HepG2 (cell line): ENCODE results near the gene SCAI. TPM values are rescaled to one million over a fixed set of nuclear protein-coding genes. Genes with fewer than 3 reads are reported as not detected.
A peak's percentile ranks its signal among the peaks of the same experiment; 100 is the strongest.

Experiments used
- BHLHE40 ChIP-seq: IDR thresholded peaks from 2 replicates; pipeline ENCODE4 v1.6.1; 2011; ENCODE audit warnings: low read length, improper control_type of control experiment
- CCAR2 ChIP-seq: fragments of 200-400 bp; formaldehyde crosslinking; optimal IDR thresholded peaks from 2 replicates; pipeline ENCODE3; 2018; ENCODE audit warnings: low read depth, mild to moderate bottlenecking, low read length, moderate library complexity
- CREB3 ChIP-seq: sonication (generic); formaldehyde crosslinking; IDR thresholded peaks from 2 replicates; pipeline ENCODE4 v1.5.0; 2020; ENCODE audit warnings: missing genetic modification reagents
- EED ChIP-seq: sonication (generic); formaldehyde crosslinking; IDR thresholded peaks from 2 replicates; pipeline ENCODE4 v1.5.0; 2020; ENCODE audit warnings: mild to moderate bottlenecking, missing genetic modification reagents
- GABPA ChIP-seq, 2 experiments: IDR thresholded peaks; 2 replicates each; pipeline ENCODE4 v1.6.1; 2011 to 2016; ENCODE audit warnings: low read depth in 2 of 2, low read length in 1 of 2, missing biosample characterization in 1 of 2, missing genetic modification characterization in 1 of 2
- MYC ChIP-seq: sonication (generic); formaldehyde crosslinking; IDR thresholded peaks from 2 replicates; pipeline ENCODE4 v1.9.0; 2021; ENCODE audit warnings: missing genetic modification reagents, borderline replicate concordance
- NFIC ChIP-seq: IDR thresholded peaks from 2 replicates; pipeline ENCODE4 v1.6.1; 2012; ENCODE audit warnings: mild to moderate bottlenecking, low read length, inconsistent platforms
- RBM22 ChIP-seq: fragments of 200-400 bp; formaldehyde crosslinking; optimal IDR thresholded peaks from 2 replicates; pipeline ENCODE3; 2017; ENCODE audit warnings: mild to moderate bottlenecking, low read length, moderate library complexity
- RORA ChIP-seq: sonication (generic); formaldehyde crosslinking; IDR thresholded peaks from 2 replicates; pipeline ENCODE4 v1.5.0; 2020; ENCODE audit warnings: mild to moderate bottlenecking, missing genetic modification reagents, moderate library complexity
- SP2 ChIP-seq: sonication (generic); formaldehyde crosslinking; IDR thresholded peaks from 2 replicates; pipeline ENCODE4 v1.5.1; 2020; ENCODE audit warnings: mild to moderate bottlenecking, missing genetic modification reagents
- THRA ChIP-seq: sonication (generic); formaldehyde crosslinking; IDR thresholded peaks from 2 replicates; pipeline ENCODE4 v1.4.0; 2020; ENCODE audit warnings: missing genetic modification reagents, borderline replicate concordance
- U2AF2 ChIP-seq: fragments of 200-400 bp; formaldehyde crosslinking; IDR thresholded peaks from 2 replicates; pipeline ENCODE4 v1.6.1; 2017; ENCODE audit warnings: low read depth, mild to moderate bottlenecking, low read length
- ZNF136 ChIP-seq: sonication (generic); formaldehyde crosslinking; IDR thresholded peaks from 2 replicates; pipeline ENCODE4 v1.8.1; 2022; ENCODE audit warnings: low read depth, mild to moderate bottlenecking, moderate library complexity, missing genetic modification reagents
- ZNF703 ChIP-seq: sonication (generic); formaldehyde crosslinking; IDR thresholded peaks from 2 replicates; pipeline ENCODE4 v1.5.1; 2020; ENCODE audit warnings: missing genetic modification reagents, mild to moderate bottlenecking, moderate library complexity, borderline replicate concordance
- ZNF710 ChIP-seq: sonication (generic); formaldehyde crosslinking; IDR thresholded peaks from 2 replicates; pipeline ENCODE4 v1.5.0; 2020; ENCODE audit warnings: mild to moderate bottlenecking, missing genetic modification reagents, borderline replicate concordance
- ZNF878 ChIP-seq: sonication (generic); formaldehyde crosslinking; IDR thresholded peaks from 2 replicates; pipeline ENCODE4 v1.8.1; 2023; ENCODE audit warnings: mild to moderate bottlenecking, missing genetic modification reagents, moderate library complexity
- polyA plus RNA-seq, 8 experiments: library from polyadenylated mRNA; depleted of rRNA in 3 of 8; stranded (reverse) in 7 of 8; unstranded in 1 of 8; fragments of >200 nt; fragmentation: Illumina TruSeq in 4 of 8; extraction: Trizol in 4 of 8; gene quantifications; 2 replicates each; pipeline versions ENCODE4 v1.2.1 to v1.2.3, GENCODE V29; 2011 to 2016; ENCODE audit warnings: low read depth in 4 of 8, missing spikeins in 1 of 8, mixed read lengths in 1 of 8; ENCODE audit not compliant: insufficient read depth in 1 of 8
- total RNA-seq, 5 experiments: library from RNA; depleted of rRNA; stranded (reverse); fragments of >200 nt; fragmentation: Illumina TruSeq; extraction: Trizol; gene quantifications; 2 replicates each; pipeline ENCODE4 v1.2.3, GENCODE V29; 2016; ENCODE audit warnings: low read depth in 1 of 5
- TF ChIP-seq, protein P1 (sequence below): sonication (generic); formaldehyde crosslinking; IDR thresholded peaks from 2 replicates; pipeline ENCODE4 v1.5.1; 2020; ENCODE audit warnings: mild to moderate bottlenecking, missing genetic modification reagents, borderline replicate concordance
- TF ChIP-seq, protein P2 (sequence below): sonication (generic); formaldehyde crosslinking; IDR thresholded peaks from 2 replicates; pipeline ENCODE4 v1.5.1; 2020; ENCODE audit warnings: mild to moderate bottlenecking, moderate library complexity, missing genetic modification reagents

Gene SCAI
- total and polyA plus RNA-seq, 2 of the 13 experiments (the other 11 are each of a cell fraction or from before 2014, with no cell fraction given) = 4.4 to 8.4 TPM

DNA sequence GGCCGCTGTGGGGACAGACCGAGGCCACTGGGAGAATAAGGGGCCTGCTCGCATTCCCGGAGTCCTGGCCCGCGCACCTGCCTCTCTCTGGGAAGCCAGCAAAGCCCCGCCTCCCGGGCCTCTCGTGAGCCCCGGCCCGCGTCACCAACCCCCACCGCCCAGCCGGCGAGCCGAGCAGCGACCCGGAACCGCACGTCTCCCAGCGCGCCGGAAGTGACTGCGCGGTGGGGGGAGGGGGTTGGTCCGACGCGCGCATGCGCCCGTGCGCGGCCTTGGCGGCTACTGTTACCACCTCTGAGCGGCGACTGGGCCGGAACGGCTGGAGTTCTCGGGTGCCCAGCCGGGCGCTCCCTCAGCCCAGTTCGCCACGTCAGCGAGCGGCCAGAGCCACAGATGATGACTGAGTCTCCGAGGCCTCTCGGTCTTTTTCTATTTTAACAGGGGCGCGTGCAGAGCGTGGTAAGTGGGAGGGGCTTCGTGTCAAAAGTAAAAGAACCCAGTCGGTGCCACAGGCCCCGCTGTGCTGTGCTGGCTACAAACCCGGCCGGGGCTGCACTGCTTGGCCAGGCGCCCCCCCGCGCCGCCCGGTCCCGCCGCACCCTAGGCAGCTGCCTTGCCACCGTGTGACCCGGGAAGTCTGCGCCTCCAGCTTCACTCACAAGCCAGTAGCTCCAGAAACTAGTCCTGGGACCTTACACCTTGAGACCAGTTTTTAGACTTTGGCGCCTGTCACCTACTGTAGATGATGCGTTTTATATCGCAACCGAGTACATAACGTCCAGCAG lies 202.2 kb downstream of the SCAI start, which contains the start of gene GOLGA1 (continued):
- TF ChIP-seq U2AF2 (no peak), BHLHE40 (peak; percentile 72), ZNF136 (peak; percentile 51; the same call in 1 of the 2 replicates), RBM22 (no peak), MYC (peak; percentile 92), GABPA (IDR thresholded peaks at IDR 0.05; ENCODE audit: low read depth, low read length) (peak; percentile 96), GABPA (CRISPR knock-in tag; IDR thresholded peaks at IDR 0.05; ENCODE audit: low read depth) (peak; percentile 91), ZNF878 (CRISPR knock-in tag) (no peak; the same call in 1 of the 2 replicates), NFIC (no peak), SP2 (CRISPR knock-in tag) (peak; percentile 72), CREB3 (CRISPR knock-in tag) (no peak), THRA (CRISPR knock-in tag) (peak; percentile 67), ZNF703 (peak; percentile 92; the same call in 1 of the 2 replicates), ZNF710 (no peak), EED (peak; percentile 73; the same call in 1 of the 2 replicates), RORA (no peak), CCAR2 (no peak)
- TF ChIP-seq, protein P1, sequence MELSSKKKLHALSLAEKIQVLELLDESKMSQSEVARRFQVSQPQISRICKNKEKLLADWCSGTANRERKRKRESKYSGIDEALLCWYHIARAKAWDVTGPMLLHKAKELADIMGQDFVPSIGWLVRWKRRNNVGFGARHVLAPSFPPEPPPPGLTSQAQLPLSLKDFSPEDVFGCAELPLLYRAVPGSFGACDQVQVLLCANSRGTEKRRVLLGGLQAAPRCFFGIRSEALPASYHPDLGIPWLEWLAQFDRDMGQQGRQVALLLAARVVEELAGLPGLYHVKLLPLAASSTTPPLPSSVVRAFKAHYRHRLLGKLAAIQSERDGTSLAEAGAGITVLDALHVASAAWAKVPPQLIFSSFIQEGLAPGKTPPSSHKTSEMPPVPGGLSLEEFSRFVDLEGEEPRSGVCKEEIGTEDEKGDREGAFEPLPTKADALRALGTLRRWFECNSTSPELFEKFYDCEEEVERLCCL = no peak
- TF ChIP-seq, protein P2, sequence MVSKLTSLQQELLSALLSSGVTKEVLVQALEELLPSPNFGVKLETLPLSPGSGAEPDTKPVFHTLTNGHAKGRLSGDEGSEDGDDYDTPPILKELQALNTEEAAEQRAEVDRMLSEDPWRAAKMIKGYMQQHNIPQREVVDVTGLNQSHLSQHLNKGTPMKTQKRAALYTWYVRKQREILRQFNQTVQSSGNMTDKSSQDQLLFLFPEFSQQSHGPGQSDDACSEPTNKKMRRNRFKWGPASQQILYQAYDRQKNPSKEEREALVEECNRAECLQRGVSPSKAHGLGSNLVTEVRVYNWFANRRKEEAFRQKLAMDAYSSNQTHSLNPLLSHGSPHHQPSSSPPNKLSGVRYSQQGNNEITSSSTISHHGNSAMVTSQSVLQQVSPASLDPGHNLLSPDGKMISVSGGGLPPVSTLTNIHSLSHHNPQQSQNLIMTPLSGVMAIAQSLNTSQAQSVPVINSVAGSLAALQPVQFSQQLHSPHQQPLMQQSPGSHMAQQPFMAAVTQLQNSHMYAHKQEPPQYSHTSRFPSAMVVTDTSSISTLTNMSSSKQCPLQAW (CRISPR knock-in tag) = peak; percentile 53; the same call in 1 of the 2 replicates
